Mesodermal cell (in vitro differentiated cells): ENCODE measurements around the gene ABCC11.

Experiments
- H3K27ac ChIP-seq: 2 replicates; pipeline ENCODE4 v1.7.0; 2013; ENCODE audit warnings: mild to moderate bottlenecking, low read depth, low read length, moderate library complexity; ENCODE audit not compliant: severe bottlenecking
- H3K36me3 ChIP-seq: 2 replicates; pipeline ENCODE4 v1.7.1; 2013; ENCODE audit warnings: mild to moderate bottlenecking, low read length, moderate library complexity; ENCODE audit not compliant: control insufficient read depth, insufficient read depth
- H3K4me1 ChIP-seq: one replicate; pipeline ENCODE4 v1.7.1; 2013; ENCODE audit warnings: mild to moderate bottlenecking, low read length; ENCODE audit not compliant: insufficient read depth, control insufficient read depth, poor library complexity, severe bottlenecking
- H3K4me3 ChIP-seq: 2 replicates; pipeline ENCODE4 v1.7.0; 2013; ENCODE audit warnings: low read length, control low read depth, mild to moderate bottlenecking; ENCODE audit not compliant: insufficient read depth, poor library complexity, severe bottlenecking; ENCODE audit errors: extremely low read depth
- H3K9me3 ChIP-seq: 2 replicates; pipeline ENCODE4 v1.7.1; 2013; ENCODE audit warnings: mild to moderate bottlenecking, low read length, moderate library complexity; ENCODE audit not compliant: control insufficient read depth
- WGBS, 2 experiments: methylation state at CpG; one replicate each; pipeline ENCODE4 v1.1.5; 2013; ENCODE audit warnings: missing lambda C conversion rate in 2 of 2; ENCODE audit not compliant: insufficient coverage in 2 of 2; 5-methylcytosine and 5-hydroxymethylcytosine counted together

The ABCC11 gene

DNA sequence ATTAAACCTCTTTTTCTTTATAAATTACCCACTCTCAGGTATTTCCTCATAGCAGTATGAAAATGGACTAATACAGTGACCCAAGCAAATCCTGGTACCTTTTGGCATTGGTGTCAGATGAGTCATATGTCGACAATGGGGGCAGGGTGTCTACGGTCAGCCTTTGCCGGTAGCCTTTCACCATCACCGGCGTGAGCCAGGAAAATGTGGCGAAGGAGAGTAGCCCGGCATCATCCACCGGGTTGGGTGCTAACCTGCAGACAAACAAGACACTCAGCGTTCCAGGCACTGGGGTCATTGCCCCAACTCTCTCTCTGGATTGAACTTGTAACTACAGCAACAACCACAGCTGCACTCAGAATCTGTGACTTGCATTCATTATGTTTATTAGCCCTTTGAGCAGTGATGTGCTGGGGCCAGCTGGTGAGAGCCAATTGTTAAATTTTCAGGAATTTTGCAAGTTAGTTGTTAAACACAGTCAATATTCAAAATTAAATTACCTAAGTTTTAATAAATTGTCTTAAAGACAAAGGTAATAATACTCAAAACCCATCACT lies 103.4 kb downstream of the ABCC11 start:
- H3K4me1 ChIP-seq: no peaks in the 10 kb centered on the region
- no peaks in the 10 kb centered on the region for H3K9me3 ChIP-seq
- no peak overlapping the region for H3K4me3 ChIP-seq
- 88 to 96% methylated on average over 9 of the region's 9 CpGs for WGBS, 2 experiments
- no peaks in the 10 kb centered on the region for H3K36me3 ChIP-seq
- no peak overlapping the region for H3K27ac ChIP-seq

DNA sequence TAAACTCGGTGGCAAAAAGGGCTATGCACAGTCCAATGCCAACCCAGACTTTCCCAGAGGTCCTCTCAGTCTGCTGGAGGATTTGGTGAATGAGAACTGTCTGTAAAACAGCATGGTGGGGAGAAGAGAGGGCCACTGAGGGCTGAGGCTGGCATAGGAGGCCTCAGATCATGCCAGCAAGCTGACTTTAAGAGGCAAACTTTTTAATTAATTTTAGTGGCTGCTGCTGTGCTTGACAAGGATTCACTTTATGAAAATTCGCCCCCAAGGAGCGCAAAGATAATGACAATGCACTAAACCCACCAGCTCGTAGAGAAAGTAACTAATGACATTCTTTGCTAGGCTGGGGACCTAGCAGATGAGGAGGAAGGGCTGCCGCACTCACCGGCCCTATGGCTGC lies 106.5 kb downstream of the ABCC11 start:
- no peaks in the 10 kb centered on the region for H3K9me3 ChIP-seq
- WGBS, 2 experiments: 86 to 93% methylated on average over 5 to 6 of the region's 6 CpGs

DNA sequence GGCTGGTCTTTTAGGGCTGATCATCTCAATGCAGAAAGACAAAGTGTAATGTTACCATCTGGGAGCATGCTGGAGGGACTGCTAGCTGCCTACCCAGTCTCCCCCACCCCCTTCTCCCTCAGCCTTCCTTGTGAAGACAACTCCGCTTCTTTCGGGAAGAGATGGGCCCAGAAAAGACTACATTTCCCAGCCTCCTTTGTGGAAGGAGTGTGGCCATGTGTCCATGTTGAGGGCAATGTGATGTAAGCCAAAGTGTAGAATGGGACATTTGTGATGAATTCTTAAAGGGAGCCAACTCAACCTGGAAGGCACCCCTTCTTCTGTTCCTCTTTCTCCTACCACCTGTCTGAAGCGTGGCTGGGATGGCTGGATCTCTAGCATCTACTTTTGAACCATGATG lies 107.8 kb downstream of the ABCC11 start:
- Histone ChIP-seq H3K36me3 (no peaks in the 10 kb centered on the region), H3K9me3 (no peaks in the 10 kb centered on the region), H3K27ac (no peak overlapping the region), H3K4me3 (no peak overlapping the region), H3K4me1 (no peaks in the 10 kb centered on the region)
- 80% methylated on average over 1 of the region's 3 CpGs; no CpG with 5 or more reads in 1 of the 2 experiments for WGBS, 2 experiments

More for the DNA sequence above, 106.5 kb downstream of the ABCC11 start:
- no peaks in the 10 kb centered on the region for H3K4me1 ChIP-seq
- no peaks in the 10 kb centered on the region for H3K36me3 ChIP-seq
- no peak overlapping the region for H3K4me3 ChIP-seq
- no peak overlapping the region for H3K27ac ChIP-seq

DNA sequence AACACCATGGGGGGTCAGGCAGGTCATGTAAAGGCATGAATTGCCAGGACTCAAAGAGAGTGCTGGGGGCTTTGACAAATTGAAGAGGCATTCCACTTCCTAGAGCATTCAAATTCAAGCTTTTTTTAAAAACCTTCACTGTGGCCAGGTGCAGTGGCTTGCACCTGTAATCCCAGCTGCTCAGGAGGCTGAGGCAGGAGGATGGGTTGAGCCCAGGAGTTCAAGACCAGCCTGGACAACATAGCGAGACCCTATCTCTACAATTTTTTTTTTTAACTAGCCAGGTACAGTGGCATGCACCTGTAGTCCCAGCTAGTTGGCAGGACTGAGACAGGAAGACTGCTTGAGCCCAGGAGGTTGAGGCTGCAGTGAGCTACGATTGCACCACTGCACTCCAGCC lies 108.8 kb downstream of the ABCC11 start:
- Histone ChIP-seq H3K36me3 (no peaks in the 10 kb centered on the region), H3K4me3 (no peak overlapping the region), H3K4me1 (no peaks in the 10 kb centered on the region), H3K9me3 (no peaks in the 10 kb centered on the region), H3K27ac (no peak overlapping the region)
- WGBS, 2 experiments: 92% methylated on average over 2 of the region's 2 CpGs; no CpG with 5 or more reads in 1 of the 2 experiments

DNA sequence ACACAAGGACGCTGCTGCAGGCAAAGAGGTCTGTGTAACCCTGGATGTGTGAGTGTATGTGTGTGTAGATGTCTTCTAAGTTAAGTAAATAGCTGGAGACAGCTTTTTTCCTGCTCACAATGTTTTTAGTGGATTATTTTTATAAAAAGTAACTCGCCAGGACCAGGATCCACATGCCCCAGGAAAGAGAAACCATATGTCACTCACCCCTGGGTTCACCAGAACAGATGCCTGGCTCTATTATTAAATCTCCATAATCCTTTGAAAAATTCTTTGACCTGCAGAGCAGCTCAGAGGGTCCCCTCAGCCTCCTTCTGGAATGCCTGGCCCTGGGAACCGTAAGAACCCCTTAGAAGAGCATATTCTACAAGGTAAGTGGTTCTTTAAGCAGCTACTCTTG lies 109.5 kb downstream of the ABCC11 start:
- Histone ChIP-seq H3K4me3 (no peak overlapping the region), H3K4me1 (no peaks in the 10 kb centered on the region), H3K9me3 (no peaks in the 10 kb centered on the region), H3K36me3 (no peaks in the 10 kb centered on the region), H3K27ac (no peak overlapping the region)
- 91 to 100% methylated on average over 1 of the region's 3 CpGs for WGBS, 2 experiments

DNA sequence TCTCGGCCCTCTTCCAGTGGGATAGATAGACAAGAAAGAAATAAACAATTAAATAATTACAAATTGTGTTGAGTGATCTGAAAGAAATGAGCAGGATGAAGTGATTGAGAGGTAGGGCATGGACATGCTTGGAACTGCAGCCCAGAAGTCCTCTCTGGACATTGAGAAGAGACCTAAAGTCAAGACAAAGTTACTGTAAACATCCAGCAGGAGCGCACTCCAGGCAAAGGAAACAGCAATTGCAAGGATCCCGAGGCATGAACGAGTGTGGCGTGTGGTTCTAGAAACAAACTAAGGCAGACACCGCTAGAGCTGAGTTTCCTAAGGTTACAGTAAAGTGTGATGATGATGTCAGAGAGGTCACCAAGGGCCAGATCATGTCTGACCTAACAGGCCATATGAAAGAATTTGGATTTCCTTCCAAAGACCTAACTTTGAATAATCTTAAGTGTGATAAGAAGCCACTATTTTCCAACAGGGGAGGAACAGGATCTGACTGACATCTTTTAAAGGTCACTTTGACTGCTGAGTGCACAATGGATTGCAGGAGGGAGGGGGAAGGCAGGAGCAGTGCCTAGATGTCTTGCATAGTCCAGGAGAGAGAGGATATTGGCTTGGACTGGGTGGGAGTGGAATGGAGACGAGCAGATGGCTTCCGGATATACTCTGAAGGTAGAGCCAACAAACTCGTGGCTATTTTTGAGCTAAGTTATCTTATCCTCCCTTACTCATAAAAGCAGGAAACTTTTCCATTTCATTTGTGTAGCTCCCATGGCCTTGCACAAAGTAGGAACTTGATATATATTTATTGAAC lies 110.6 kb downstream of the ABCC11 start:
- H3K27ac ChIP-seq: no peak overlapping the region
- H3K9me3 ChIP-seq: no peaks in the 10 kb centered on the region
- no peaks in the 10 kb centered on the region for H3K36me3 ChIP-seq
- 86 to 89% methylated on average over 5 to 6 of the region's 9 CpGs for WGBS, 2 experiments
- H3K4me3 ChIP-seq: no peak overlapping the region
- H3K4me1 ChIP-seq: no peaks in the 10 kb centered on the region

DNA sequence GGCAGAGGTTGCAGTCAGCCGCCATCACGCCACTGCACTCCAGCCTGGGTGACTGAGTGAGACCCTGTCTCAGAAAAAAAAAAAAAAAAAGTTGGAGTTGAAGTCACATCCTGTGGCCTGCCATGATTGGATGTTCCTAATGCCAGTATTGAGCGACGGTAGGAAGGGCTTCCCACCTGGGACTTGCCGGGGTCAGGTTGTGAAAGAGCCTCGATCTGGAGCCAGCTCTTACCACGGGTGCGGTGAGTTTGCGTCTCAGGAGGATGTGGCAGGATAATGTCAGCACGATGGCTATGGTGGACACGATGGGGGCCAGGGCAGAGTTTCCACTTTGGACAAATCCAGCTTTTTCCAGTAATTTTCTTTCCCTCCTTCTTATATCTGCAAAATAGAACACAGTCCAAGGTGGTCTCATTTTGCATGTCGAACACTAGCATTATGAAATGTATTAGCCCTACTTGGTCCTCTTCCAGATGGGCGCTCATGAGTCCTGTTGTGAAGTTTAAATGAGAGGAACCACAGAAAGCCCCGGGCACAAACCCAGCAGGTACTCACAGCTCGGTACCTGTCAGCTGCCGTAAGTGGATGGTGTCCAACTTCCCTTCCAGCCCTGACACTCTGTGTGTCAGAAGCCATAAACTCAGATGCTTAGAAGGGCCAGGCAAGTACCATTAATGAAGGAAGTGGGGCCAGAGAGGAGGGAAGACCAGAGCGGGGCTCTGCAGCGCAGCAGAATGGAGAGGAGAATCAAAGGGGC lies 113.7 kb downstream of the ABCC11 start:
- 94 to 95% methylated on average over 15 to 18 of the region's 18 CpGs for WGBS, 2 experiments
- Histone ChIP-seq H3K4me1 (no peaks in the 10 kb centered on the region), H3K36me3 (no peaks in the 10 kb centered on the region), H3K4me3 (no peak overlapping the region), H3K27ac (no peak overlapping the region), H3K9me3 (no peaks in the 10 kb centered on the region)

DNA sequence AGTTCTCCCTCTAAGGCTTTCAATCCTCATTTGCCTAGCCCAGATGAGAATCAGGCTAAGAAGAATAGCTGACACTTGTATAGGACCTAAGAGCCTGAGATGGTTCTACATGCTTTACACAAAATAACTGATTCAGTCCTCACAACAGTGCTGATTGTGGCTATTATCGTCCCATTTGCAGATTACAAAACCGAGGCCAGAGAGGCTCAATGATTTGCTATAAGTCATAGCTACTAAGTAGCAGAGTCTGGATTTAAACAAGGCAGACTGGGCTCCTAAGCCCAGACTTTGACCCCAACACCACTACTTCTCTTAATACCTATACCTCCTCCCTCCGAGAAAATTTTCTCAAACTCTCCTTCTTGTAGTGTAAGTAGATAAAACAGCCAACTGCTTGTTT lies 114.6 kb downstream of the ABCC11 start:
- 94 to 100% methylated on average over 1 to 2 of the region's 3 CpGs for WGBS, 2 experiments
- Histone ChIP-seq H3K36me3 (no peaks in the 10 kb centered on the region), H3K9me3 (no peaks in the 10 kb centered on the region), H3K4me1 (no peaks in the 10 kb centered on the region), H3K27ac (no peak overlapping the region), H3K4me3 (no peak overlapping the region)

DNA sequence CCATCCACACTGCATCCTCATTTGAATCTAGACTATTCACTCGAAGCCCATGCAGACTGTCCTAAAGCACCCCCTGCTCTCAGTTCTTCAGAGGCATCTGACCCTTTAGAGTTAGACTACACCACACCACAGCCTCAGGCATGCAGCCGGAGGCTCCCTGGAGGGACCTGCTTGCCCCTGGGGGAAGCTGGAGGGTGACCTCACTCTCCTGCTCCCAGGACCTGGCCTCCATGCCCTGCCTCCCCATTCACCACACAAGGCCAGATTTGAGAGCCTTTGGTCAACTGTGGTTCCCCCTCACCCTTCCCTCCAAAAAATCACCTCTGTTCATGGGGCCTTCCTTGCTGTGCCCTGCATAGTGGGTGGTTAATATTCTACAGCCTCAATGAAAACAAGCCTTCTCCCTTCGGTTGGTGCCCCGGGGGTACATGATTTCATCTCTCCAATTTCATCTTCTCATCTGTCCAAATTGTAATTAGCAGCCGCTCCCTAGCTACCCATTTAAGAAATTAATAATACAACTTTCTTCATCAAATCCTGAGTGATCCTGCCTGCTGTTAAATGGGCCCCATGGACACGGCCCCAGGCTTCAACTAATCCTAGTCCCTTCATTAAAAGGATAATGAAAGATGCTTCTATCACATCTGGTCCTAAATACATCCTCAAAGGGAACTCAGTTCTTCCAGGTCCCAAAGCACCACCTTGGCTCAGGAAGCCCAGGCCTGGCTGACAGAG lies 116.0 kb downstream of the ABCC11 start:
- Histone ChIP-seq H3K27ac (no peak overlapping the region), H3K36me3 (no peaks in the 10 kb centered on the region), H3K9me3 (no peaks in the 10 kb centered on the region), H3K4me3 (no peak overlapping the region), H3K4me1 (peaks cover 4% of the 10 kb centered on the region)
- whole genome bisulfite sequencing, 2 experiments: 87 to 93% methylated on average over 5 of the region's 6 CpGs

DNA sequence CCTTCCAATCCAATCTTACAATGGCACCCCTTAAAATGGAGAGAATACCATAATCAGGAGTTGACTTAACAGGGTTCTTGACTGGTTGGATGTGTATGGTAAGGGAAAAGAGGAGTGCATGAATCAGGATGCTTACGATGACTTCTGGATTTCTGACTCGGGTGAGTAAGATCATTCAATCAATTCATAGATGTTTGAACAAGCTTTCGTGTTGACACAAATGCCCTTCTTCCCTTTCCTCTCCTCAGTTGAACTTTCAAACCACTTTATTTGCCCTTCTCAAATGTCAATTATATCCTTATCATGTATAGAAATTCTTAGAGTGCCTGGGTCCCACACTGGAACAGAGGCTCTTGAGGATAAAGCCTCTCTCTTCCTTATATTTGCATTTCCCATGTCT lies 117.4 kb downstream of the ABCC11 start:
- no peaks in the 10 kb centered on the region for H3K9me3 ChIP-seq
- H3K4me1 ChIP-seq: peaks cover 7% of the 10 kb centered on the region
- WGBS, 2 experiments: 77 to 94% methylated on average over 2 to 3 of the region's 3 CpGs
- H3K36me3 ChIP-seq: no peaks in the 10 kb centered on the region
- no peak overlapping the region for H3K27ac ChIP-seq
- no peak overlapping the region for H3K4me3 ChIP-seq
